Mesendoderm (in vitro differentiated cells): ENCODE measurements around the gene DYRK3.

Experiments used
- DNase-seq: peaks from one replicate; pipeline ENCODE4 v3.0.0; 2013
- H2AK5ac ChIP-seq: 2 replicates; pipeline ENCODE4 v1.6.1; 2013; ENCODE audit warnings: low read length, inconsistent platforms
- H2BK120ac ChIP-seq: 2 replicates; pipeline ENCODE4 v1.6.1; 2013; ENCODE audit warnings: low read depth, mild to moderate bottlenecking, low read length, moderate library complexity, mixed read lengths
- H2BK15ac ChIP-seq: replicated peaks from 2 replicates; pipeline ENCODE4 v1.6.1; 2013; ENCODE audit warnings: low read depth, mild to moderate bottlenecking, moderate library complexity
- H2BK5ac ChIP-seq: 2 replicates; pipeline ENCODE4 v1.6.1; 2013; ENCODE audit warnings: low read length, inconsistent platforms
- H3K18ac ChIP-seq: 2 replicates; pipeline ENCODE4 v1.6.1; 2013; ENCODE audit warnings: mild to moderate bottlenecking, low read length, mixed read lengths
- H3K23ac ChIP-seq: one replicate; pipeline ENCODE4 v1.6.1; 2013; ENCODE audit warnings: low read length
- H3K27ac ChIP-seq: 2 replicates; pipeline ENCODE4 v1.5.1; 2013; ENCODE audit warnings: low read depth, mild to moderate bottlenecking, inconsistent platforms, low read length, moderate library complexity
- H3K27me3 ChIP-seq: 2 replicates; pipeline ENCODE4 v1.6.1; 2013; ENCODE audit warnings: low read length, control low read depth, mild to moderate bottlenecking, inconsistent platforms; ENCODE audit not compliant: insufficient read depth, poor library complexity
- H3K36me3 ChIP-seq: 2 replicates; pipeline ENCODE4 v1.6.1; 2013; ENCODE audit warnings: low read length, inconsistent platforms; ENCODE audit not compliant: control insufficient read depth, insufficient read depth
- H3K4ac ChIP-seq: one replicate; pipeline ENCODE4 v1.6.1; 2013; ENCODE audit warnings: low read depth, mild to moderate bottlenecking, low read length, moderate library complexity
- H3K4me1 ChIP-seq: 2 replicates; pipeline ENCODE4 v1.6.1; 2013; ENCODE audit warnings: low read depth, low read length, inconsistent platforms; ENCODE audit not compliant: control insufficient read depth
- H3K4me2 ChIP-seq: 2 replicates; pipeline ENCODE4 v1.6.1; 2013; ENCODE audit warnings: low read length
- H3K4me3 ChIP-seq: 2 replicates; pipeline ENCODE4 v1.5.1; 2013; ENCODE audit warnings: mild to moderate bottlenecking, low read length
- H3K56ac ChIP-seq: one replicate; pipeline ENCODE4 v1.6.1; 2013; ENCODE audit warnings: low read length
- H3K79me1 ChIP-seq: 2 replicates; pipeline ENCODE4 v1.6.1; 2013; ENCODE audit warnings: low read length, inconsistent platforms
- H3K79me2 ChIP-seq: 2 replicates; pipeline ENCODE4 v1.6.1; 2013; ENCODE audit warnings: mild to moderate bottlenecking, low read length; ENCODE audit not compliant: control insufficient read depth, insufficient read depth
- H3K9ac ChIP-seq: 2 replicates; pipeline ENCODE4 v1.6.1; 2013; ENCODE audit warnings: low read length, inconsistent platforms
- H4K5ac ChIP-seq: one replicate; pipeline ENCODE4 v1.6.1; 2013; ENCODE audit warnings: low read length
- H4K8ac ChIP-seq: one replicate; pipeline ENCODE4 v1.6.1; 2013; ENCODE audit warnings: low read depth, mild to moderate bottlenecking, control low read depth, low read length, moderate library complexity
- WGBS: extraction: QIAGEN DNeasy Blood & Tissue Kit; methylation state at CpG from one replicate; pipeline ENCODE4 v1.1.7; 2013; ENCODE audit warnings: low lambda C conversion rate, missing lambda C conversion rate; ENCODE audit not compliant: insufficient coverage; ENCODE audit errors: extremely low coverage; 5-methylcytosine and 5-hydroxymethylcytosine counted together

Gene DYRK3

GRCh38 chr1:206674745-206675175 lies 39.4 kb downstream of the DYRK3 start:
- no peak for DNase-seq

GRCh38 chr1:206676499-206676898 lies 41.2 kb downstream of the DYRK3 start:
- Histone ChIP-seq H3K18ac (no peak overlapping the region), H2BK5ac (no peak overlapping the region), H3K23ac (no peak overlapping the region)

More at GRCh38 chr1:206674745-206675175, 39.4 kb downstream of the DYRK3 start:
- no CpG with 5 or more reads among the region's 1 CpG for WGBS
- no peak overlapping the region for H2BK120ac ChIP-seq
- H4K5ac ChIP-seq, result no peak overlapping the region
- H2BK5ac ChIP-seq, result no peak overlapping the region
- no peaks in the 10 kb centered on the region for H3K36me3 ChIP-seq
- peaks cover 4% of the 10 kb centered on the region for H3K4me1 ChIP-seq
- no peak overlapping the region for H3K56ac ChIP-seq
- no peaks in the 10 kb centered on the region for H3K27me3 ChIP-seq
- H3K9ac ChIP-seq, result no peak overlapping the region
- no peak overlapping the region for H3K4me3 ChIP-seq
- H3K79me2 ChIP-seq, result no peaks in the 10 kb centered on the region
- no peak overlapping the region for H3K4ac ChIP-seq
- no peak overlapping the region for H2BK15ac ChIP-seq
- no peak overlapping the region for H3K27ac ChIP-seq
- no peaks in the 10 kb centered on the region for H3K79me1 ChIP-seq
- H3K18ac ChIP-seq, result no peak overlapping the region
- H3K23ac ChIP-seq, result no peak overlapping the region
- H2AK5ac ChIP-seq, result no peak overlapping the region
- H3K4me2 ChIP-seq, result no peak overlapping the region
- H4K8ac ChIP-seq, result no peak overlapping the region

GRCh38 chr1:206678490-206678889 lies 43.2 kb downstream of the DYRK3 start:
- WGBS, result no CpG with 5 or more reads among the region's 3 CpGs

More at GRCh38 chr1:206676499-206676898, 41.2 kb downstream of the DYRK3 start:
- H3K36me3 ChIP-seq, result no peaks in the 10 kb centered on the region
- H3K4me1 ChIP-seq, result peaks cover 4% of the 10 kb centered on the region
- no peak overlapping the region for H2AK5ac ChIP-seq
- no peak overlapping the region for H4K5ac ChIP-seq
- no peak overlapping the region for H3K9ac ChIP-seq
- H3K79me1 ChIP-seq, result no peaks in the 10 kb centered on the region
- no peaks in the 10 kb centered on the region for H3K79me2 ChIP-seq
- no peak overlapping the region for H4K8ac ChIP-seq
- no peak overlapping the region for H3K56ac ChIP-seq
- H3K27me3 ChIP-seq, result no peaks in the 10 kb centered on the region
- H2BK120ac ChIP-seq, result no peak overlapping the region
- no peak overlapping the region for H3K4ac ChIP-seq
- no peak for DNase-seq
- no peak overlapping the region for H3K4me3 ChIP-seq
- no peak overlapping the region for H3K4me2 ChIP-seq
- WGBS, result no CpG with 5 or more reads among the region's 2 CpGs
- H3K27ac ChIP-seq, result no peak overlapping the region
- H2BK15ac ChIP-seq, result no peak overlapping the region

GRCh38 chr1:206679738-206680211 lies 44.4 kb downstream of the DYRK3 start:
- H3K56ac ChIP-seq, result no peak overlapping the region
- H3K27me3 ChIP-seq, result no peaks in the 10 kb centered on the region
- no peak for DNase-seq
- no peak overlapping the region for H3K9ac ChIP-seq
- no peak overlapping the region for H2BK120ac ChIP-seq
- H3K27ac ChIP-seq, result no peak overlapping the region
- H3K4ac ChIP-seq, result no peak overlapping the region
- H3K18ac ChIP-seq, result no peak overlapping the region
- no peaks in the 10 kb centered on the region for H3K79me2 ChIP-seq
- peaks cover 2% of the 10 kb centered on the region for H3K4me1 ChIP-seq
- H2BK5ac ChIP-seq, result no peak overlapping the region
- H2BK15ac ChIP-seq, result no peak overlapping the region
- no peak overlapping the region for H4K5ac ChIP-seq
- no peaks in the 10 kb centered on the region for H3K36me3 ChIP-seq
- H3K23ac ChIP-seq, result no peak overlapping the region
- H2AK5ac ChIP-seq, result no peak overlapping the region
- WGBS, result no CpG with 5 or more reads among the region's 5 CpGs
- H3K4me3 ChIP-seq, result no peak overlapping the region
- no peak overlapping the region for H3K4me2 ChIP-seq
- H4K8ac ChIP-seq, result no peak overlapping the region
- no peaks in the 10 kb centered on the region for H3K79me1 ChIP-seq

More at GRCh38 chr1:206678490-206678889, 43.2 kb downstream of the DYRK3 start:
- no peak overlapping the region for H2BK120ac ChIP-seq
- H3K79me1 ChIP-seq, result no peaks in the 10 kb centered on the region
- H3K36me3 ChIP-seq, result no peaks in the 10 kb centered on the region
- no peak overlapping the region for H4K8ac ChIP-seq
- no peak overlapping the region for H3K9ac ChIP-seq
- no peak overlapping the region for H3K56ac ChIP-seq
- H2BK5ac ChIP-seq, result no peak overlapping the region
- no peak overlapping the region for H3K23ac ChIP-seq
- H2AK5ac ChIP-seq, result no peak overlapping the region
- H4K5ac ChIP-seq, result no peak overlapping the region
- H3K4me2 ChIP-seq, result no peak overlapping the region
- H3K4me3 ChIP-seq, result no peak overlapping the region
- H3K27ac ChIP-seq, result no peak overlapping the region
- no peak overlapping the region for H2BK15ac ChIP-seq
- no peaks in the 10 kb centered on the region for H3K79me2 ChIP-seq
- no peaks in the 10 kb centered on the region for H3K27me3 ChIP-seq
- no peak overlapping the region for H3K4ac ChIP-seq
- H3K18ac ChIP-seq, result no peak overlapping the region
- peaks cover under 1% of the 10 kb centered on the region for H3K4me1 ChIP-seq
- no peak for DNase-seq

- no peak for DNase-seq
- no peak overlapping the region for H4K5ac ChIP-seq
- peaks cover 2% of the 10 kb centered on the region for H3K4me1 ChIP-seq
- H3K79me1 ChIP-seq, result no peaks in the 10 kb centered on the region
- H3K9ac ChIP-seq, result no peak overlapping the region
- H3K4me2 ChIP-seq, result no peak overlapping the region
- H3K4me3 ChIP-seq, result no peak overlapping the region
- H3K27me3 ChIP-seq, result no peaks in the 10 kb centered on the region
- H2AK5ac ChIP-seq, result no peak overlapping the region
- H3K36me3 ChIP-seq, result no peaks in the 10 kb centered on the region
- no CpG with 5 or more reads among the region's 4 CpGs for WGBS
- no peak overlapping the region for H3K23ac ChIP-seq
- no peak overlapping the region for H4K8ac ChIP-seq
- no peak overlapping the region for H2BK120ac ChIP-seq
- H3K4ac ChIP-seq, result no peak overlapping the region
- no peak overlapping the region for H3K27ac ChIP-seq
- no peaks in the 10 kb centered on the region for H3K79me2 ChIP-seq
- no peak overlapping the region for H2BK15ac ChIP-seq
- no peak overlapping the region for H3K56ac ChIP-seq
- H2BK5ac ChIP-seq, result no peak overlapping the region
- no peak overlapping the region for H3K18ac ChIP-seq
Measured at GRCh38 chr1:206680279-206680678, 44.9 kb downstream of the DYRK3 start.

GRCh38 chr1:206681359-206681758 lies 46.0 kb downstream of the DYRK3 start:
- Histone ChIP-seq H4K5ac (no peak overlapping the region), H3K27ac (no peak overlapping the region), H2AK5ac (no peak overlapping the region), H4K8ac (no peak overlapping the region), H3K36me3 (no peaks in the 10 kb centered on the region), H3K4me2 (no peak overlapping the region), H3K4me3 (no peak overlapping the region), H3K79me1 (peaks cover 2% of the 10 kb centered on the region), H2BK15ac (no peak overlapping the region), H3K18ac (no peak overlapping the region), H2BK120ac (no peak overlapping the region), H2BK5ac (no peak overlapping the region), H3K4ac (no peak overlapping the region), H3K56ac (no peak overlapping the region), H3K4me1 (peaks cover 2% of the 10 kb centered on the region), H3K23ac (no peak overlapping the region), H3K79me2 (peaks cover 4% of the 10 kb centered on the region), H3K27me3 (no peaks in the 10 kb centered on the region), H3K9ac (no peak overlapping the region)
- no peak for DNase-seq
- no CpG with 5 or more reads among the region's 2 CpGs for WGBS
